C4-2B (cell line): ENCODE data around the gene SLC2A8.

ENCODE experiments used
- CTCF ChIP-seq: fragments of 450-650 bp; conservative IDR thresholded peaks from 2 replicates; pipeline ENCODE4 v1.5.1; 2017; ENCODE audit warnings: mild to moderate bottlenecking
- ZFX ChIP-seq: fragments of 450-650 bp; IDR thresholded peaks from 2 replicates; pipeline ENCODE4 v1.6.1; 2017

GRCh38 chr9:127349483-127350113 lies 47.4 kb upstream of the SLC2A8 start:
- TF ChIP-seq CTCF (no peak), ZFX (no peak)
